Parathyroid adenoma (tissue), 2 donors: ENCODE results near the gene MAP6.
A peak's percentile ranks its signal among the peaks of the same experiment; 100 is the strongest.

ENCODE experiments used
- H2AFZ ChIP-seq: fragments of 300-600 bp; sonication (generic); one replicate; pipeline ENCODE4 v1.7.0; 2017; ENCODE audit warnings: antibody characterized with exemption, mild to moderate bottlenecking
- H3K27ac ChIP-seq: fragments of 300-600 bp; sonication (generic); one replicate; pipeline ENCODE4 v1.7.0; 2017
- H3K27me3 ChIP-seq: fragments of 300-600 bp; sonication (generic); one replicate; pipeline ENCODE4 v1.7.0; 2017; ENCODE audit warnings: low read length; ENCODE audit not compliant: control insufficient read depth, insufficient read depth
- H3K36me3 ChIP-seq: fragments of 300-600 bp; sonication (generic); one replicate; pipeline ENCODE4 v1.7.0; 2017; ENCODE audit warnings: low read length; ENCODE audit not compliant: control insufficient read depth, insufficient read depth
- H3K4me1 ChIP-seq: fragments of 300-600 bp; sonication (generic); one replicate; pipeline ENCODE4 v1.7.0; 2017; ENCODE audit warnings: control low read depth
- H3K4me2 ChIP-seq: fragments of 300-600 bp; sonication (generic); one replicate; pipeline ENCODE4 v1.7.0; 2017; ENCODE audit warnings: low read length
- H3K4me3 ChIP-seq: fragments of 300-600 bp; sonication (generic); one replicate; pipeline ENCODE4 v1.7.0; 2017; ENCODE audit warnings: low read depth, low read length
- H3K79me2 ChIP-seq: fragments of 300-600 bp; sonication (generic); one replicate; pipeline ENCODE4 v1.7.0; 2017; ENCODE audit warnings: control low read depth
- H3K9ac ChIP-seq: fragments of 300-600 bp; sonication (generic); one replicate; pipeline ENCODE4 v1.7.0; 2017; ENCODE audit warnings: mild to moderate bottlenecking
- H3K9me3 ChIP-seq: fragments of 300-600 bp; sonication (generic); one replicate; pipeline ENCODE4 v1.7.0; 2017; ENCODE audit warnings: low read length; ENCODE audit not compliant: control insufficient read depth
- TF ChIP-seq, protein P1 (sequence below): fragments of 300-600 bp; sonication (generic); IDR thresholded peaks from one replicate; pipeline ENCODE4 v1.7.0; 2017; ENCODE audit warnings: antibody characterized with exemption, mild to moderate bottlenecking
- donor health status: primary hyperparathyroidism.

MAP6 gene

DNA sequence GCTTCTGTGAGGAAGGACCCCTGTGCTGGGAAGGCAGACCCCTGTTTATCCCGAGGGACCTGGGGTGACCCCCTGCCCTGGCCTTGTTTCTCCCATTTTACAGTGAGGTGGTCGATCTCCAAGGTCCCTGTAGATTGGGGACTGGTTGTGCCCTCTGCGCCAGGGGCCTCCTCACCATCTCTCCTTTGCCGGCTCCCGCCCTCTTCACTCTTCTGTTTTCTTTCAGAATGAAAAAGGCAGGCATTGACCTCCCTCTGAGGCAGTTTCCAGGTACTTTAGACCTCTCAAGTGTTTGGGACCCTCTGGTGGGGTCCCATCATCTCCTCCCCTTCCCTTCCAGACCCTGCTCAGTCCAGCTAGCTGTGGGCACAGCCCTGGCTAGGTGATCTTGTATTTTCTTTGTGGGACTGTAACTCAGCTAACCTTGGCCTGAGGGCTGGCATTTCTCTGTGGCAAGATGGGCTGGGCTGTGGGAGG lies 105.3 kb downstream of the MAP6 start:
- Histone ChIP-seq H3K27me3 (no peaks in the 10 kb centered on the region), H3K27ac (peak overlapping the region; percentile 98), H2AFZ (no peak overlapping the region), H3K9me3 (no peaks in the 10 kb centered on the region), H3K9ac (no peak overlapping the region), H3K4me1 (peaks cover 11% of the 10 kb centered on the region), H3K36me3 (no peaks in the 10 kb centered on the region), H3K79me2 (peaks cover 3% of the 10 kb centered on the region), H3K4me2 (peak overlapping the region; percentile 71), H3K4me3 (peak overlapping the region; percentile 79)
- TF ChIP-seq, protein P1, sequence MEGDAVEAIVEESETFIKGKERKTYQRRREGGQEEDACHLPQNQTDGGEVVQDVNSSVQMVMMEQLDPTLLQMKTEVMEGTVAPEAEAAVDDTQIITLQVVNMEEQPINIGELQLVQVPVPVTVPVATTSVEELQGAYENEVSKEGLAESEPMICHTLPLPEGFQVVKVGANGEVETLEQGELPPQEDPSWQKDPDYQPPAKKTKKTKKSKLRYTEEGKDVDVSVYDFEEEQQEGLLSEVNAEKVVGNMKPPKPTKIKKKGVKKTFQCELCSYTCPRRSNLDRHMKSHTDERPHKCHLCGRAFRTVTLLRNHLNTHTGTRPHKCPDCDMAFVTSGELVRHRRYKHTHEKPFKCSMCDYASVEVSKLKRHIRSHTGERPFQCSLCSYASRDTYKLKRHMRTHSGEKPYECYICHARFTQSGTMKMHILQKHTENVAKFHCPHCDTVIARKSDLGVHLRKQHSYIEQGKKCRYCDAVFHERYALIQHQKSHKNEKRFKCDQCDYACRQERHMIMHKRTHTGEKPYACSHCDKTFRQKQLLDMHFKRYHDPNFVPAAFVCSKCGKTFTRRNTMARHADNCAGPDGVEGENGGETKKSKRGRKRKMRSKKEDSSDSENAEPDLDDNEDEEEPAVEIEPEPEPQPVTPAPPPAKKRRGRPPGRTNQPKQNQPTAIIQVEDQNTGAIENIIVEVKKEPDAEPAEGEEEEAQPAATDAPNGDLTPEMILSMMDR, result no peak

DNA sequence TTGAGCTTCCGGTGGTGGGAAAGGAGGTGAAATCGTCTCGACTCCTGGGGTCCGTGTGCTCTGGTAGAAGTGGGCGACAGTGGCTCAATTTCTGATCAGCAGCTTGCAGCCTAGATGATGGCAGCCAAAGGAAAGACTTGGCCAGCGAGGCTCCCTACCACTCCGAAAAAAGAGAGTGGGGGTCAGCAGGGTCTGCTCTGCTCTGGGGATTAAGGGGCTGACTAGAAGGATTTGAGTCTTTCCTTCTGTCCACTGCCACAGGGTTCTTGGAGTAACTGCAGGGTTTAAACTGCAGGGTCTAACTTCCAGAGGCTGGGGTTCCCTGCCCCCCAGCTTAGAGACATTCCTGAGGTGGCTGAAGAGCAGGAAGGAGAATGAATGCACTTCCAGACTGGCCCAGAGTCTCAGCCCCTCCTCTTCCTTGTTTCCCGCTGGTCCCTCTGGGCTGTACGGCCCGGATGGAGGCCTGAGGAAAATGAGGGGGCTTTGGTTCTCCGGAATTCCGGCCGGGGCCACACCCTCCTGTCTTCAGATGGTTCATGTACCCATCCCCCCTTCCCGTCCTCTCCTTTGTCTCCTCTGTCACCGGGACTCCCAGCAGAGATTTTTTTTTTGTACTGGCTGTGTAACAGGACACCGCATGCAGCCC lies 105.9 kb downstream of the MAP6 start:
- Histone ChIP-seq H3K4me1 (peaks cover 11% of the 10 kb centered on the region), H3K9ac (peak overlapping the region; percentile 53), H3K27ac (peak overlapping the region; percentile 98)

DNA sequence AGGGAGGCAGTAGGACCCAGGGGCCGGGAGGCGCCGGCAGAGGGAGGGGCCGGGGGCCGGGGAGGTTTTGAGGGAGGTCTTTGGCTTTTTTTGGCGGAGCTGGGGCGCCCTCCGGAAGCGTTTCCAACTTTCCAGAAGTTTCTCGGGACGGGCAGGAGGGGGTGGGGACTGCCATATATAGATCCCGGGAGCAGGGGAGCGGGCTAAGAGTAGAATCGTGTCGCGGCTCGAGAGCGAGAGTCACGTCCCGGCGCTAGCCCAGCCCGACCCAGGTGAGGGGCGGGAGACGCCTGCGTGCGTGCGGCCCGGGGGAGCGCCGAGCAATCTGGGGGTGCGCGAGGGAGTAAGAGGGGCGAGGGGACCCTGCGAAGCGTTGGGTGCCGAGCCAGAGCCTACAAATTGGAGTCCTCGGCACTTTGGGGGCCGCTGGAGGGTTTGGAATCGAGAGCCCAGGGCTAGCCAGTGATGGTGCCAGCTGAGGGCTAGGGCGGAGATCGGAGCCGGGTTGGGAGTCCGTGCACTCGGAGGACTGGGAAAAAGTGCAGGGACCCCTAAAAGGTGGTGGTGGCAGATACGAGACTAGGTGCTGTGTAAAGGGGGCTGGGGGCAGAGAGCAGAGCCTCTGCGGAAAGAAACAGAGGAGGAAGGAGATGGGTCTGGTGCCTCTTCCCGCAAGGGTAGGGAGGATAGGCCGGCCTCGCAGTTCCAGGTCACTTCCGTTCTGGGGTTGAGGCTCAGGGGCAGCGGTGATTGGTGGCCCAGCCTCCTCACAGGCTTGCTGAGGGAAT lies 106.6 kb downstream of the MAP6 start, which contains the start of gene SERPINH1:
Gene SERPINH1 (plus strand): TSS at position 206 of the 788 bp plus-strand sequence. CDS start 4,097 bp downstream, outside the sequence.
- Histone ChIP-seq H3K4me1 (peaks cover 11% of the 10 kb centered on the region), H3K9me3 (no peaks in the 10 kb centered on the region), H3K27ac (peak within 1 kb of the TSS; percentile 98), H3K9ac (peak within 1 kb of the TSS; percentile 87), H3K36me3 (no peaks in the 10 kb centered on the region), H3K27me3 (no peaks in the 10 kb centered on the region), H3K4me2 (peak within 1 kb of the TSS; percentile 71), H3K4me3 (peak within 1 kb of the TSS; percentile 79), H3K79me2 (peaks cover 3% of the 10 kb centered on the region), H2AFZ (peak within 1 kb of the TSS; percentile 89)
- TF ChIP-seq, protein P1, result no peak

More for the DNA sequence above, 105.9 kb downstream of the MAP6 start:
- Histone ChIP-seq H3K79me2 (peaks cover 3% of the 10 kb centered on the region), H3K36me3 (no peaks in the 10 kb centered on the region), H3K4me2 (peak overlapping the region; percentile 71), H3K27me3 (no peaks in the 10 kb centered on the region), H2AFZ (peak overlapping the region; percentile 89), H3K9me3 (no peaks in the 10 kb centered on the region), H3K4me3 (peak overlapping the region; percentile 79)
- TF ChIP-seq, protein P1, result no peak

DNA sequence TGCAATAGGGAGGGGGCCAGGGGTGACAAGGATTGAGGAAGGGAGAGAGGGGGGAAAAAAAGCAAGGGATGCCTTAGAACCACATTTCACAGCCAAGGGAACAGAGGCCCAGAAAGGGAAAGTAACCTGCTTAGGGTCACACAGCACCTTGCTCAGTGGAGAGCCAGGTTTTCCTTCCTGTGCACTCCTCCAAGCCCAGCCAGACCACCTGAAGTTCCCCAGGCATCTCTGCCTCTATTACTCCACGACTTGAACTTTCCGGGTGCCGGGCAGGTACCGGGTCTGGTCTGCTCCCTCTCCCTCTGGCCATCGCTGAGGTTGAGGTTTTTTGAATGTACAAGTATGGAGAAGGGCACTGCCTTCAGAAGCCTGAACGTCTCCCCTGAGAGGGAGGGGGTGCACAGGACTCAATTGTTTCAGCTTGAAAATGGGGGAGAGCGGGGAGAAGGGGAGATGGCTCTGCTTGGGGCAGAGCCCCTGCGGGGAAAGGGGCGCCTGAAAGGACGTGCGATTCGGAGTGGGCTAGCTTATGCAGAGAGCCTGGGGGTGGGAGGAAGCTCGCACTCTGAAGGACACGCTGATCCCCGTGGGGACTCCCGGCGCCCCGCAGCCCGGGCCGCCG lies 107.3 kb downstream of the MAP6 start:
- Histone ChIP-seq H3K9me3 (no peaks in the 10 kb centered on the region), H3K4me3 (peak overlapping the region; percentile 79), H3K27me3 (no peaks in the 10 kb centered on the region), H3K36me3 (no peaks in the 10 kb centered on the region), H2AFZ (peak overlapping the region; percentile 89), H3K27ac (peak overlapping the region; percentile 98), H3K79me2 (peaks cover 3% of the 10 kb centered on the region), H3K4me1 (peaks cover 11% of the 10 kb centered on the region), H3K9ac (peak overlapping the region; percentile 87), H3K4me2 (peak overlapping the region; percentile 71)
- TF ChIP-seq, protein P1, result no peak
